GM19372 (cell line): ENCODE measurements around the gene CTDSP2.

ENCODE experiments used
- ATAC-seq: cut with Tn5 transposase; IDR thresholded peaks from one replicate; pipeline ENCODE4 v1.9.1; 2021; ENCODE audit warnings: mild to moderate bottlenecking, low read depth, moderate library complexity; ENCODE audit not compliant: unreplicated experiment

The CTDSP2 gene

GRCh38 chr12:57817261-57817989, 29.1 kb downstream of the CTDSP2 start:
- ATAC-seq = no peak

GRCh38 chr12:57816855-57817151, 29.7 kb downstream of the CTDSP2 start:
- ATAC-seq = no peak

DNA sequence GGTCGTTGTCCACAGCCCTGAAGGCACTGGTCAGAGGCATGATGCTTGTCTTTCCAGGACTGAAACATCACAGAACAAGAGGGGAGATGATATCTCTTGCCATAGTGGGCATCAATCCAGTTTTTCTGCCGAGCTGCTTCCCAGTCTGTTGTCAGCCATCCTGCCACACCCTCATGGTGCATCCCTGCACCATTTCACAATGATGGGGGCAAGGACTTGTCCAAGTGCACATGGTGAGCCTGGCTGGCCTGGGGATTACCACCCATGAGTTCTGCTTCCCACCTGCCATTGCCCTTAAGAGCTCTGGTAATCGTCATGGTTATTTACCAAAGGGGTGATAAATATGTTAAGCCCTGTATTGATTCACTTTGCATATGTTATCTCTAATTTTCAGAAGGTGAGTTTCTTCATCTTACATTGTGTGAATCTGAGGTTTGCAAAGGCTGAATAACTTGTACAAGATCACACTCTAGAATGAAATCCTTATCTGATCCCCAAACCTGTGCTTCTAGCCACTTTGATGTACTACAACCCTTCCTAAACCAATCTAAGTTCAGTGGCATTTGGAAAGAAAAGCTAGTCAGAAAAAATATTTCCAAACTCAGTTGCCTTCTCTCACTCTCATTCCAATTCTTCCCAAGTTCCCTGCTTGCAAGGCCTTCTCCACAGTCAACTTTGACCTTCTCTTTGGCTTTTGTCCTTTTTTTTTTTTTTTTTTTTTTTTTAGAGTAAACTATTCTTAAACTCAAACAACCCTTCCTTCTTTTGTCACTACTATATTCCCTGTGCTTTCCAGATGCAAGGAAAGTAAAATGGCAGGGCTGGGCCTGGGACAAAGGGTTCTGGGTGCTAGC, 30.3 kb downstream of the CTDSP2 start:
- ATAC-seq = no peak

DNA sequence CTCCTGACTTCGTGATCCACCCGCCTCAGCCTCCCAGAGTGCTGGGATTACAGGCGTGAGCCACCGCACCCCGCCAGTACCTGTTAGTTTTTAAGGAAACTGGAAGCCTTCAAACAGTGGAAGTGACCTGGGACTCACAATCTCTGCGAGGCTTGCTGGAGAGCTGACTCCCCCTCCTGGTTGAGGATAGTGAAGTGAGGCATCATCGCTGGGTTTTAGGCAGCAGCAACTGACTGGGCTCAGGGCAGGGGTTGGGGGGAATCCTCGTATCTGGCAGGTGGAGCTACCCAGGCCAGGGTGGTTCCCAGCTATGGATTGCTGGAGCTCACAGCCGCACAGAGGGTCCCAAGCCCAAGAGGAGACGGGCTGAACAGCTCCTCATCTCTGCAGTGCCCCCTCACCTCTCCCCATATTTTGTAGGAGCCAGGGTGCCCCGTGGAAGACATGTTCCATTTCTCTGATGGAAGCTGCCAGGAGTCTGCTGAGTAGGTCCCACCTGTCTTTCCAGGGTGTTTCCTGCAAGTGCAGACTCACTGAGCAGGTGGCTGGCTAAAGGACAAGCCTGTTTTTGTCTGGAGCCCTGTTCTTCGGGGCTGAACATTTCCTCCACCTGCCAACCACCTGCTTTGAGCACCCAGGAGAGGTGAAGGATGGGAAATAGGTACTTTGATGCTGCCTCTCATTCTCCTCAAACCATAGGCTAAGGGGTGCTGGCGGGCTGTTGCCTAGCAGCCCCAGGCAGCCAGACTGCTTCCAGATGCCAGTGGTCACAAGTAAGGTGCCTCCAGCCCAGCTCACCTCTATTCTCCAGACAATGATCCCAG, 31.1 kb downstream of the CTDSP2 start:
- no peak for ATAC-seq

- ATAC-seq = no peak
Observed at GRCh38 chr12:57813971-57814772, 32.4 kb downstream of the CTDSP2 start.

- ATAC-seq = no peak
Observed at GRCh38 chr12:57813111-57813970, 33.2 kb downstream of the CTDSP2 start.

DNA sequence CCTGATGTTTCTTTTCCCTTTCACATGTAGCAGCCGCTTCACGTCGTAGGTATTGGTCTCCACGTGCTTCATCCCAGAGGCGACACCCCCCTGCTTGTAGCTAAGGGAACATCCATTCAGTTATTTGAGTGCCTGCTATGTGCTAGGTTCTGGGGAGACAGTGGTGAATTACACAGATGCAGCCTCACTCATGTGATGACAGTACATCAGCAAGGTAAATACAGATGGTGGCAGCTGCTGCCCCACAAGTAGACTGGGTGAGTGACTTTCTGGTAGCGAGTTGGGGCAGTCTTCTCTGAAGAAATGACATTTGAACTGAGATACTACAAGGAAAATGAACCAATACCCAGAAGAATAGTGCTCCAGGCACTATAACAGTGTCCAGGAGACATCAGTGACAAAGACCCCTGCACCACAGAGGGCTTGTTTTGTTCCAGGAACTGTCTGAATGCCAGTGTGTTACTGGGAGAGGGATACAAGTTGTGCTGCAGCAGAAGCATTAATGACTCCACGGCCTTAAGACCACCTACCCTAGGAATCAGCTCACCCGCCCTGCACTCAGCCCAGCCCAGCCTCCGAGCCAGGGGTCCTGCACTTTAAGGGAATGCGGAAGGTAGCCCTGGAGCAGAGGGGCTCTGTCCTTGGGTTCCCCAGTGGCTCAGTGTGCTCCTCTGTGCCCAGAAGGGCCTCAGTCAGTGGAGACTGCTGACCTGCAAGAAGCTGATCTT, 35.3 kb downstream of the CTDSP2 start:
- ATAC-seq = no peak

- no peak for ATAC-seq
Observed at GRCh38 chr12:57810450-57810849, 36.1 kb downstream of the CTDSP2 start.

GRCh38 chr12:57809425-57809824, 37.1 kb downstream of the CTDSP2 start:
- ATAC-seq = no peak

DNA sequence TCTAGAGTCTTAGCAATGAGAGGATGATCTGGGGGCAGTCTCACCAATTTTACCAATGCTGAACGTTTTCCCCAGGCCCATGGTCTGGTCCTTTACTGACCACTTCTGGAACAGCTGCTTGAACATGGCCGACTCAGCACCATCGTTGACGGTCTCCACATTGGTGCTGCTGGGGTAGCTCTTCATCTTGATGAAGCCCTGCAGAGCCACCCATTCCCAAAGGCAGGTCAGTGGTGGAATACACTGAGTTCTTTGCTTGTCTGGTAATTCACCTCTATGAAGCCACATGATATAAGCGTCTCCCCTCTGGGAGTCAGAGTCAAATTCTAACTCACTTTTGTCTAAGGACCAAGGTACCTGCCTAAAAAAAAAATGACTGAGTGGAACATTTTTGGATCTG, 38.2 kb downstream of the CTDSP2 start:
- ATAC-seq = no peak

DNA sequence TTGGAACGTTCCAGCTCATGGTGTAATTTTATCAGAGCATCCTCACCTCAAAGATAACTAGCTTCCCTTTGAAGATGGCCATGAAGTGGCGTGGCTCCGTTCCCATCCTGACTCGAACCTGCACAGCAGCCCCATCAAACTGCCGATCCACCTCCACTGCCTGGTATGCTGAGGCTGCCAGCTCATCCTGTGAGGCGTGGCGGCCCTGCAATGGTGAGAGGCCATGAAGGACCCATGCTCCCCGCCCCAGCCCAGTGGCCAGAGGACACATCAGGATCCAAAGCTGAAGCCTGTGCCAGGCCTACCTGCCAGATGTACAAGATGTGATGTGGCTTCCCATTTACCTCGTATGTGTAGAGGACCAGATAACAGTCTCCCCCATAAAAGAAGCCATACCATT, 39.2 kb downstream of the CTDSP2 start:
- ATAC-seq = no peak

DNA sequence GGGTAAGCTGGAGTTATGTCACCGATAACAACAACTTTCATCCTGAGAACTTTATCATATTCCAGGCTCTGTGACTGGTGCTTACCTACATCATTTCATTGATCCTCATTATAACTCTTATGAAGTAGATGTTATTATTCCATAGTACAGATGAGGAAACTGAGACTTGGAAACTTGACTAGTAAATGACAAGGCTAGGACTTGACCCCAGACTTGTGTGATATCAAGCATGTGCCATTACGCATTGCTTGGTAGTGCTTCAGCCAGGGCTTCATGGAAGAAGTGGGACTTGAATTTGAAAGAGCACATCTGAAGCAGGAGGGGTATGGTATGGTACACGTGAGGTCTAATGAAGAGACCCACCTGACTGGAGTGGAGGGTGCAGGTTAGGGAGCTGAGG, 39.9 kb downstream of the CTDSP2 start:
- ATAC-seq = no peak

DNA sequence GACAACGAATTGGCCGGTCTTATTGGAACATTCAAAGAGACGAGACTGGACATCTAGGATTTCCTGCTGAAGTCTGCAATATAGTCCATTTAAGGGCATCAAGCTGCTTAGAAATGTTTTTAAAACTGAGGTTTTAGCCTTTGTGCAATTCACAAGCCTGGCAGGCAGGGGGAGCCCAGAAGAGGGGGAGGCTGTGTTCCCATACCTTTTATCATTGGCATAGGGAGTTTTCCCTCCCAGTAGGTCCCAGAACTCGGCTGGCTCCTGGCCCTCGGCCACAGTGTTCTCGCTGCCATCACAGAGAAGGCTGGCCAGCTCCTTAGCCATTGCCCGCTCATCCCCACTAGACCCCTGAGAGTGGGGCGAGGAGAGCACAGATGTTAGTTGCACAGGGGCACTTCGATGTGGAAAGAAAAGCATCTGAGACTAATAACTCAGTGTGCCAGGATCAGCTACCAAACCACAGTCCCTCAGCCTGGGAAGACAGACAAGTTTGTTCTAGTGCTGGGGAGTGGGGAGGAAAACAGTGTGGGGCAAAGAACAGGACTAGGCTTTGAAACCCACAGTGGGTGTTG, 43.1 kb downstream of the CTDSP2 start:
- ATAC-seq = no peak

DNA sequence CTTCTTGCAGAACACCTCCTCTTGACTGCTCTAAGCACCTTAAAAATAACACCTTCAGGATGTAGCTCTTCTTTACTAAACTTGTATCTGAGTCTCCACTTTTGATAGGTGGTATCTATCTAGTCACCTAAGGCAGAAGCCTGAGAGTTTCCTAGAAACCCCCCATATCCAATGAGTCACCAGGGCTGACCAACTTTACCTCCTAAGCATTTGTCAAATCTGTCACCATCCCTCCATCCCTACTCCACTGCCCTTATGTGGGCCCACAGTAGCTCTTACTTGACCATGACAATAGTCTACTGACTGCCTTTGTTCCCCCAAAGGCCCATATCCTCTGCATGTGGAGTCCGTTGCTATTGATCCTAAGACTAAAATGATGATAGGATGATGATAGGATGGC, 43.9 kb downstream of the CTDSP2 start:
- ATAC-seq = no peak

- ATAC-seq = no peak
Observed at GRCh38 chr12:57800965-57801364, 45.6 kb downstream of the CTDSP2 start.

GRCh38 chr12:57797933-57798332, 48.6 kb downstream of the CTDSP2 start:
- ATAC-seq = no peak

- ATAC-seq = no peak
Observed at GRCh38 chr12:57796996-57797395, 49.5 kb downstream of the CTDSP2 start.

DNA sequence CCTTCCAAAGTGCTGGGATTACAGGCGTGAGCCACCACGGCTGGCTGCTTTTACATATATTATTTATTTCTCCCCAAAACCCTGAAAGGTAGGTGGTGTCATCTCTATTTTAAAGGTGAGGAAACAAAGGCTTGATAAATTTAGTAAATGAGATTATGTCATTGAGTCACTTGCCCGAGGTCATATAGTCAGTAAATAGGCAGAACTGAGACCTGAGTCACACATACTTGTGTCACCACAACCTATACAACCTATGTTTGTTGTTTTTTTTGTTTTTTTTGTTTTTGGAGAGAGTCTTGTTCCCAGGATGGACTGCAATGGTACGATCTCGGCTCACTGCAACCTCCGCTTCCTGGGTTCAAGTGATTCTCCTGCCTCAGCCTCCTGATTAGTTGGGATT, 51.2 kb downstream of the CTDSP2 start:
- no peak for ATAC-seq

DNA sequence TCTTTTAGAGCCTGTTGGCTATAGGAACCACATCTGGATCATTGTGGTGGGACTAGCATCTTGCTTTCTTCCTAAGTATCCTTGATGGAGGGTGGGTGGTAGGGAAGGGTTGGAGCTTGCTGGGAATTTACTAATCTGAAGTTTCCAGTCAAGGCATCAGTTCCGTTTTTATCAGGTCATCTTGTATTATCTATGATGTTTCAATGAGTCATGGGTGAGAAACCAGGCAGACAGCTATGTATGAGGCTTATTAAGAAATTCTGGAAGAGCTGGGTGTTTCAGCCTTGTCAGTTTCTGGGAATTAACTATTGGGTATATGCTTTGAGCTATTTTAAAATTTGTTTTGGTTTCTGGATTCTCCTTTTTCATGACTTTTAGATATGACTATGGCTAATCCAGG, 52.6 kb downstream of the CTDSP2 start:
- no peak for ATAC-seq
